ENCODE results near the gene CCDC92B. TPM values are rescaled to one million over a fixed set of nuclear protein-coding genes. Genes with fewer than 3 reads are reported as not detected.

The CCDC92B gene
- total and polyA plus RNA-seq, 2 of the 4 experiments (the other 2 are of a cell fraction) = not detected

DNA sequence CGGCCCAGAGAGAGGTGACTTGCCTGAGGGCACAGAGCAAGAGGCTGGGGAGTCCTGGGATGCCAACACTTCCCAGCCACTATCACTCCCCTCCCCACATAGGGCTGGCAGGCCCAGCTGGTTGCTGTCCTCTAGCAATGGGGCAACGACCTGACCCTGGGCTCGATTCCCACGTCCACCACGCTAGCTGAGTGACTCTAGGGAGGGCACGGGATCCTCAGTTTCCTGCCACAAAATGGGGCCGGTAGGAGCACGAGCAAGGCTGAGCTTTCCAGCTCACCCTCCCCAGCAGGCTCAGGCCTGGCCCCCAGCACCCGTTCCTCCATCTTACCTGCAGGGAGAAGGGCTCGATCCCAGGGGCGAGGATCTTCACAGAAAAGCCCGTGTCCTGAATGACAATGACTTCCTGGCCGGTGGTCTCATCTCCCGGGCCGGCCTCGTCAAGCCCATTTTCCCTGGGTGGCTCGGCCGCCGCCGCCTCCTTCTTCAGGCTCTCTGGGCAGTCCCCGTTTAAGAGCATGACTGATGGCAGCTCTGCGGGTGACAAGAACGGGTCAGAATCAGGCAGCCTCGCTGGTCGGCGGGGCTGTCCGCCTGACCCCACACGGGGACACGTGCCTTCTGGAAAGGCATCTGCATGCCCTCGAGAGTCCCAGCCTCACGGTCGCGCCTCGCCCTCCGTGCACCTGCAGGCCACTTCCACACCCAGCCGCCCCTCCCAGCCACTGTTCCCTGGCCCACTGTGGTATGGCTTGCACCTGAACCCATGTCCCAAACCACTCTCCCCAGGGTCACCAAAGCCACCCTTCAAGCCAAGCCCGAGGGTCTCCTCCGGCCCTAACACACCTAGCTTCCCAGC, 45.2 kb downstream of the CCDC92B start:
- H2AK9ac ChIP-seq (replicated peaks; ENCODE audit: low read depth, low read length, poor library complexity) = no peak overlapping the region
- no peak overlapping the region; the same call in 1 of the 2 replicates for H2AK5ac ChIP-seq (ENCODE audit: low read depth, low read length)
- H4K5ac ChIP-seq (ENCODE audit: low read depth, low read length) = no peak overlapping the region
- H3K36me3 ChIP-seq (ENCODE audit: control insufficient read depth, insufficient read depth, low read length) = peaks cover 36% of the 10 kb centered on the region
- intact Hi-C loops (cut with micrococcal nuclease) (no loop called here), in situ Hi-C loops (cut with MboI; ENCODE audit: low sequenced_read_pairs) (no loop called here), dilution Hi-C loops (cut with HindIII; ENCODE audit: low sequenced_read_pairs, unreplicated experiment) (no loop called here)
- no peak overlapping the region for H3K4me2 ChIP-seq (ENCODE audit: low read depth, low read length)
- H3K27ac ChIP-seq (ENCODE audit: insufficient read depth, low read length) = no peak overlapping the region
- no peak overlapping the region for H2BK15ac ChIP-seq (ENCODE audit: low read depth, low read length)
- H3K9me1 ChIP-seq (ENCODE audit: insufficient read depth, low read length) = peaks cover 4% of the 10 kb centered on the region; the same call in 1 of the 2 replicates
- no peak overlapping the region for H2AFZ ChIP-seq (replicated peaks; ENCODE audit: low read length, poor library complexity)
- H3K4ac ChIP-seq (ENCODE audit: low read depth, low read length) = no peak overlapping the region
- H3K79me1 ChIP-seq (ENCODE audit: low read depth in 1 of 2, low read length in 2 of 2) = peaks cover 11 to 62% of the 10 kb centered on the region in 2 experiments
- no TSS peak for BruUV-seq (replicated peaks)
- no peak overlapping the region for H3K4me3 ChIP-seq (ENCODE audit: insufficient read depth, low read depth, low read length)
- no peak overlapping the region for H2BK120ac ChIP-seq (ENCODE audit: low read depth, low read length)
- no peak overlapping the region for H3K9ac ChIP-seq (ENCODE audit: low read depth, low read length)
- DNase-seq (no peak), ATAC-seq (ENCODE audit: low read depth) (no peak)
- ChIA-PET POLR2A (ENCODE audit: unreplicated experiment) (no interaction called here), CTCF (no interaction called here)
- no peaks in the 10 kb centered on the region for H3K27me3 ChIP-seq (ENCODE audit: control insufficient read depth, insufficient read depth, low read length)
- no peak overlapping the region for H3K18ac ChIP-seq (ENCODE audit: low read depth, low read length)
- peaks cover 19% of the 10 kb centered on the region for H3K4me1 ChIP-seq (ENCODE audit: control insufficient read depth, insufficient read depth, low read length)
- peak overlapping the region; percentile 8 for H2BK5ac ChIP-seq (ENCODE audit: low read depth, low read length, poor library complexity, severe bottlenecking)
- H3K14ac ChIP-seq (replicated peaks; ENCODE audit: low read depth, low read length) = no peak overlapping the region
- peaks cover 62% of the 10 kb centered on the region for H4K20me1 ChIP-seq (ENCODE audit: insufficient read depth, low read length)
- no peak for TF ChIP-seq NFE2L2 (IDR thresholded peaks at IDR 0.05; ENCODE audit: low read depth, low read length)
- no peaks in the 10 kb centered on the region for H3K9me3 ChIP-seq (ENCODE audit: control insufficient read depth, insufficient read depth, low read length)
- no peak overlapping the region for H2BK20ac ChIP-seq (ENCODE audit: low read depth, low read length)
- H4K8ac ChIP-seq (ENCODE audit: low read depth in 2 of 2, low read length in 2 of 2) = no peak overlapping the region
- 92% methylated on average over 25 of the region's 38 CpGs; no CpG with 5 or more reads in 1 of the 2 experiments for WGBS, 2 experiments (ENCODE audit: extremely low coverage in 2 of 2, insufficient read length in 1 of 2)
- no peak overlapping the region for H4K91ac ChIP-seq (ENCODE audit: insufficient read depth, low read depth, low read length)
- no peak overlapping the region for H3K56ac ChIP-seq (ENCODE audit: extremely low read depth, insufficient read depth, low read length)
- no peak overlapping the region for H3K23ac ChIP-seq (ENCODE audit: low read depth, low read length)

All from IMR-90 (cell line).